HepG2 (cell line): Measurements from ENCODE around the gene P2RY2. TPM values are rescaled to one million over a fixed set of nuclear protein-coding genes. Genes with fewer than 3 reads are reported as not detected.

Experiments
- ASH2L ChIP-seq: fragments of 300-600, 200-600 bp; sonication (generic); IDR thresholded peaks from 2 replicates; pipeline ENCODE4 v1.7.0; 2017; ENCODE audit warnings: low read depth, mild to moderate bottlenecking, moderate library complexity, mixed read lengths, low read length; ENCODE audit not compliant: insufficient read length
- ATRX ChIP-seq: sonication (generic); formaldehyde crosslinking; IDR thresholded peaks from 2 replicates; pipeline ENCODE4 v1.4.0; 2020; ENCODE audit warnings: missing genetic modification reagents, borderline replicate concordance
- ESRRA ChIP-seq: sonication (generic); formaldehyde crosslinking; IDR thresholded peaks from 2 replicates; pipeline ENCODE4 v1.5.1; 2020; ENCODE audit warnings: mild to moderate bottlenecking, low read depth, missing genetic modification reagents
- ETV5 ChIP-seq: IDR thresholded peaks from 2 replicates; pipeline ENCODE4 v1.6.1; 2018; ENCODE audit warnings: missing biosample characterization, missing genetic modification reagents, inconsistent platforms, borderline replicate concordance
- GATAD1 ChIP-seq: IDR thresholded peaks from 2 replicates; pipeline ENCODE4 v1.6.1; 2016; ENCODE audit warnings: missing genetic modification reagents, missing compliant biosample characterization
- HBP1 ChIP-seq: IDR thresholded peaks from 2 replicates; pipeline ENCODE4 v1.6.1; 2016; ENCODE audit warnings: low read depth, control low read depth
- KDM6A ChIP-seq: IDR thresholded peaks from 2 replicates; pipeline ENCODE4 v1.6.1; 2016; ENCODE audit warnings: low read depth
- LCORL ChIP-seq, 2 experiments: fragments of 450-650 bp in 1 of 2; sonication (generic) in 1 of 2; formaldehyde crosslinking in 1 of 2; IDR thresholded peaks; 2 replicates each; pipeline versions ENCODE4 v1.5.0 to v1.6.1; 2017 to 2020; ENCODE audit warnings: antibody characterized with exemption in 1 of 2, missing genetic modification reagents in 1 of 2
- MEF2D ChIP-seq: sonication (generic); formaldehyde crosslinking; IDR thresholded peaks from 2 replicates; pipeline ENCODE4 v1.5.1; 2020; ENCODE audit warnings: mild to moderate bottlenecking, missing genetic modification reagents
- MTERF4 ChIP-seq: sonication (generic); formaldehyde crosslinking; IDR thresholded peaks from 2 replicates; pipeline ENCODE4 v1.8.0; 2023; ENCODE audit warnings: mild to moderate bottlenecking, missing genetic modification reagents
- NFYB ChIP-seq: sonication (generic); formaldehyde crosslinking; IDR thresholded peaks from 2 replicates; pipeline ENCODE4 v1.4.0; 2020; ENCODE audit warnings: missing genetic modification reagents
- PCBP1 ChIP-seq: fragments of 200-400 bp; formaldehyde crosslinking; IDR thresholded peaks from 2 replicates; pipeline ENCODE4 v1.6.1; 2017; ENCODE audit warnings: mild to moderate bottlenecking, low read depth, low read length, borderline replicate concordance
- SPEN ChIP-seq: sonication (generic); formaldehyde crosslinking; IDR thresholded peaks from 2 replicates; pipeline ENCODE4 v1.5.1; 2020; ENCODE audit warnings: low read depth, mild to moderate bottlenecking, missing genetic modification reagents
- TEAD2 ChIP-seq: sonication (generic); formaldehyde crosslinking; IDR thresholded peaks from 2 replicates; pipeline ENCODE4 v1.9.0; 2021; ENCODE audit warnings: missing genetic modification reagents
- TEF ChIP-seq: sonication (generic); formaldehyde crosslinking; IDR thresholded peaks from 2 replicates; pipeline ENCODE4 v1.5.0; 2020; ENCODE audit warnings: missing genetic modification reagents
- TRIM22 ChIP-seq: fragments of 450-650 bp; IDR thresholded peaks from 2 replicates; pipeline ENCODE4 v1.6.1; 2017
- TRIM24 ChIP-seq: sonication (generic); formaldehyde crosslinking; IDR thresholded peaks from 2 replicates; pipeline ENCODE4 v1.8.0; 2022; ENCODE audit warnings: mild to moderate bottlenecking, missing genetic modification reagents
- ZFX ChIP-seq: sonication (generic); formaldehyde crosslinking; IDR thresholded peaks from 2 replicates; pipeline ENCODE4 v1.4.0; 2020; ENCODE audit warnings: mild to moderate bottlenecking, low read depth, missing genetic modification reagents, moderate library complexity
- ZNF552 ChIP-seq: sonication (generic); formaldehyde crosslinking; IDR thresholded peaks from 2 replicates; pipeline ENCODE4 v1.9.0; 2022; ENCODE audit warnings: missing genetic modification reagents, mild to moderate bottlenecking, borderline replicate concordance
- ZNF644 ChIP-seq: IDR thresholded peaks from 2 replicates; pipeline ENCODE4 v1.6.1; 2016; ENCODE audit warnings: low read depth
- ZNF7 ChIP-seq: IDR thresholded peaks from 2 replicates; pipeline ENCODE4 v1.6.1; 2016; ENCODE audit warnings: missing biosample characterization, missing genetic modification reagents
- ZNF788 ChIP-seq: sonication (generic); formaldehyde crosslinking; IDR thresholded peaks from 2 replicates; pipeline ENCODE4 v1.5.0; 2020; ENCODE audit warnings: mild to moderate bottlenecking, missing genetic modification reagents, borderline replicate concordance
- ZSCAN5A ChIP-seq: sonication (generic); formaldehyde crosslinking; IDR thresholded peaks from 2 replicates; pipeline ENCODE4 v1.8.0; 2022; ENCODE audit warnings: mild to moderate bottlenecking, missing genetic modification reagents, borderline replicate concordance
- ZZZ3 ChIP-seq: sonication (generic); formaldehyde crosslinking; IDR thresholded peaks from 2 replicates; pipeline ENCODE4 v1.4.0; 2020; ENCODE audit warnings: missing genetic modification reagents, mild to moderate bottlenecking, borderline replicate concordance
- polyA plus RNA-seq, 8 experiments: library from polyadenylated mRNA; depleted of rRNA in 3 of 8; stranded (reverse) in 7 of 8; unstranded in 1 of 8; fragments of >200 nt; fragmentation: Illumina TruSeq in 4 of 8; extraction: Trizol in 4 of 8; gene quantifications; 2 replicates each; pipeline versions ENCODE4 v1.2.1 to v1.2.3, GENCODE V29; 2011 to 2016; ENCODE audit warnings: low read depth in 4 of 8, missing spikeins in 1 of 8, mixed read lengths in 1 of 8; ENCODE audit not compliant: insufficient read depth in 1 of 8
- total RNA-seq, 5 experiments: library from RNA; depleted of rRNA; stranded (reverse); fragments of >200 nt; fragmentation: Illumina TruSeq; extraction: Trizol; gene quantifications; 2 replicates each; pipeline ENCODE4 v1.2.3, GENCODE V29; 2016; ENCODE audit warnings: low read depth in 1 of 5

Gene P2RY2
- total and polyA plus RNA-seq, 2 of the 13 experiments (the other 11 are each of a cell fraction or from before 2014, with no cell fraction given): 0.95 to 3.1 TPM

GRCh38 chr11:73242251-73243092, 24.4 kb downstream of the P2RY2 start (continued):
- TF ChIP-seq ZNF788 (CRISPR knock-in tag): no peak
- no peak; the same call in 1 of the 2 replicates for TF ChIP-seq ZSCAN5A (CRISPR knock-in tag)
- TF ChIP-seq KDM6A (CRISPR knock-in tag): no peak
- TF ChIP-seq MTERF4 (CRISPR knock-in tag): no peak
- TF ChIP-seq ZNF7 (CRISPR knock-in tag): no peak
- TF ChIP-seq ESRRA: 0 out of 2 replicates have a peak, but pooled peaks have one; percentile 19
- peak; percentile 68; the same call in 1 of the 2 replicates for TF ChIP-seq ZNF644
- no peak for TF ChIP-seq TRIM22
- TF ChIP-seq TEAD2 (CRISPR knock-in tag): no peak
- no peak for TF ChIP-seq TRIM24 (CRISPR knock-in tag)
- peak; percentile 87 for TF ChIP-seq GATAD1
- TF ChIP-seq SPEN: peak; percentile 27; the same call in 1 of the 2 replicates
- no peak for TF ChIP-seq TEF (CRISPR knock-in tag)
- peak; percentile 70; the same call in 1 of the 2 replicates for TF ChIP-seq PCBP1
- TF ChIP-seq MEF2D: 0 out of 2 replicates have a peak, but pooled peaks have one; percentile 19
- TF ChIP-seq LCORL (IDR thresholded peaks at IDR 0.05): no peak
- peak; percentile 16; the same call in 1 of the 2 replicates for TF ChIP-seq LCORL (CRISPR knock-in tag; IDR thresholded peaks at IDR 0.05)
- peak; percentile 51 for TF ChIP-seq ZFX (CRISPR knock-in tag)
- TF ChIP-seq ZZZ3 (CRISPR knock-in tag): no peak
- no peak for TF ChIP-seq ZNF552 (CRISPR knock-in tag)
- TF ChIP-seq ETV5: peak; percentile 36
- no peak for TF ChIP-seq HBP1 (CRISPR knock-in tag)
- TF ChIP-seq ATRX (CRISPR knock-in tag): no peak
- peak; percentile 26 for TF ChIP-seq ASH2L
- no peak for TF ChIP-seq NFYB (CRISPR knock-in tag)
